Neuronal stem cell (in vitro differentiated cells): Measurements from ENCODE around the gene SMIM5.

Experiments
- DNase-seq: peaks from one replicate; pipeline ENCODE4 v3.0.0-alpha.2; 2013; ENCODE audit warnings: low spot score
- H2AFZ ChIP-seq: one replicate; pipeline ENCODE4 v1.6.1; 2013; ENCODE audit warnings: mild to moderate bottlenecking, low read length, inconsistent platforms
- H2AK5ac ChIP-seq: 2 replicates; pipeline ENCODE4 v1.6.1; 2013; ENCODE audit warnings: low read depth, mild to moderate bottlenecking, inconsistent platforms, low read length, moderate library complexity, mixed read lengths
- H2BK120ac ChIP-seq: 2 replicates; pipeline ENCODE4 v1.6.1; 2013; ENCODE audit warnings: low read depth, mild to moderate bottlenecking, inconsistent platforms, low read length, moderate library complexity, mixed read lengths
- H2BK12ac ChIP-seq: one replicate; pipeline ENCODE4 v1.6.1; 2013; ENCODE audit warnings: low read length, inconsistent platforms
- H2BK15ac ChIP-seq: 2 replicates; pipeline ENCODE4 v1.6.1; 2013; ENCODE audit warnings: mild to moderate bottlenecking, low read length, inconsistent platforms, mixed read lengths
- H2BK5ac ChIP-seq: one replicate; pipeline ENCODE4 v1.6.1; 2013; ENCODE audit warnings: inconsistent platforms, mild to moderate bottlenecking, low read length, moderate library complexity
- H3K14ac ChIP-seq: one replicate; pipeline ENCODE4 v1.6.1; 2013; ENCODE audit warnings: low read length, inconsistent platforms
- H3K18ac ChIP-seq: 2 replicates; pipeline ENCODE4 v1.6.1; 2013; ENCODE audit warnings: low read length, inconsistent platforms
- H3K23ac ChIP-seq: 2 replicates; pipeline ENCODE4 v1.6.1; 2013; ENCODE audit warnings: low read depth, mild to moderate bottlenecking, mixed read lengths, low read length, inconsistent platforms; ENCODE audit not compliant: poor library complexity
- H3K27ac ChIP-seq: replicated peaks from 3 replicates; pipeline ENCODE4 v1.5.1; 2013; ENCODE audit warnings: low read length, inconsistent platforms
- H3K27me3 ChIP-seq, 3 experiments: 2 replicates each; pipeline ENCODE4 v1.6.1; 2013; ENCODE audit warnings: low read length in 3 of 3, mild to moderate bottlenecking in 2 of 3, inconsistent platforms in 1 of 3, low read depth in 1 of 3, mixed read lengths in 1 of 3, moderate library complexity in 1 of 3; ENCODE audit not compliant: control insufficient read depth in 3 of 3, insufficient read depth in 3 of 3
- H3K36me3 ChIP-seq, 2 donors: replicated peaks in 1 of 2; 2 replicates each; pipeline ENCODE4 v1.6.1; 2013; ENCODE audit warnings: low read length in 2 of 2; ENCODE audit not compliant: control insufficient read depth in 2 of 2, insufficient read depth in 2 of 2
- H3K4ac ChIP-seq: 2 replicates; pipeline ENCODE4 v1.6.1; 2013; ENCODE audit warnings: inconsistent platforms, mild to moderate bottlenecking, low read length, moderate library complexity
- H3K4me1 ChIP-seq, 2 donors: 1 replicate in 1 of 2; 2 replicates in 1 of 2; pipeline ENCODE4 v1.6.1; 2013; ENCODE audit warnings: low read length in 2 of 2, low read depth in 1 of 2; ENCODE audit not compliant: control insufficient read depth in 2 of 2, insufficient read depth in 1 of 2
- H3K4me2 ChIP-seq: one replicate; pipeline ENCODE4 v1.6.1; 2013; ENCODE audit warnings: mild to moderate bottlenecking, low read length, inconsistent platforms; ENCODE audit not compliant: insufficient read depth, poor library complexity, severe bottlenecking
- H3K4me3 ChIP-seq, 2 donors: 2 replicates each; pipeline ENCODE4 v1.5.1; 2013; ENCODE audit warnings: low read length in 2 of 2, mild to moderate bottlenecking in 2 of 2, inconsistent platforms in 1 of 2, moderate library complexity in 1 of 2
- H3K79me1 ChIP-seq: one replicate; pipeline ENCODE4 v1.6.1; 2013; ENCODE audit warnings: low read depth, mild to moderate bottlenecking, inconsistent platforms, low read length, moderate library complexity
- H3K9ac ChIP-seq: one replicate; pipeline ENCODE4 v1.6.1; 2013; ENCODE audit warnings: mild to moderate bottlenecking, low read depth, low read length, inconsistent platforms; ENCODE audit not compliant: poor library complexity
- H3K9me3 ChIP-seq, 2 donors: replicated peaks in 1 of 2; 2 replicates each; pipeline versions ENCODE3 to v1.6.1; 2013; ENCODE audit warnings: low read length in 2 of 2, mild to moderate bottlenecking in 2 of 2, inconsistent platforms in 1 of 2, low read depth in 1 of 2, mixed read lengths in 1 of 2, moderate library complexity in 1 of 2; ENCODE audit not compliant: control insufficient read depth in 2 of 2, insufficient read depth in 1 of 2
- H4K8ac ChIP-seq: one replicate; pipeline ENCODE4 v1.6.1; 2013; ENCODE audit warnings: low read depth, mild to moderate bottlenecking, inconsistent platforms, low read length, moderate library complexity
- H4K91ac ChIP-seq: one replicate; pipeline ENCODE4 v1.6.1; 2013; ENCODE audit warnings: low read length, low read depth, mild to moderate bottlenecking, inconsistent platforms; ENCODE audit not compliant: poor library complexity
- WGBS, 2 donors: extraction: QIAGEN DNeasy Blood & Tissue Kit; methylation state at CpG; one replicate each; pipeline ENCODE4 v1.1.7; 2013; ENCODE audit warnings: missing lambda C conversion rate in 2 of 2, mixed read lengths in 1 of 2; ENCODE audit not compliant: insufficient read length in 2 of 2, insufficient replicate concordance in 1 of 2; ENCODE audit errors: extremely low coverage in 2 of 2; 5-methylcytosine and 5-hydroxymethylcytosine counted together

Gene SMIM5

GRCh38 chr17:75664099-75664549 is 30.9 kb downstream of the SMIM5 start:
- WGBS, 2 donors: no CpG with 5 or more reads among the region's 3 CpGs
- no peak overlapping the region for H3K9ac ChIP-seq
- peaks cover 28 to 59% of the 10 kb centered on the region in 2 donors for H3K36me3 ChIP-seq
- no peak overlapping the region for H3K23ac ChIP-seq
- H3K4ac ChIP-seq: no peak overlapping the region
- H3K27ac ChIP-seq: no peak overlapping the region
- H3K4me1 ChIP-seq: peaks cover 1 to 11% of the 10 kb centered on the region in 2 donors
- DNase-seq: no peak
- H2BK12ac ChIP-seq: no peak overlapping the region
- no peak overlapping the region for H2AK5ac ChIP-seq
- no peak overlapping the region for H4K91ac ChIP-seq
- H3K79me1 ChIP-seq: peaks cover 5% of the 10 kb centered on the region
- H3K14ac ChIP-seq: no peak overlapping the region
- H3K18ac ChIP-seq: no peak overlapping the region
- H2BK15ac ChIP-seq: no peak overlapping the region
- H3K4me3 ChIP-seq: no peak overlapping the region
- H2BK120ac ChIP-seq: no peak overlapping the region
- H4K8ac ChIP-seq: no peak overlapping the region
- no peak overlapping the region for H2BK5ac ChIP-seq
- no peaks in the 10 kb centered on the region for H3K27me3 ChIP-seq
- no peaks in the 10 kb centered on the region for H3K9me3 ChIP-seq
- H3K4me2 ChIP-seq: no peak overlapping the region
- H2AFZ ChIP-seq: no peak overlapping the region

GRCh38 chr17:75665981-75666380 is 32.7 kb downstream of the SMIM5 start:
- Histone ChIP-seq H4K91ac (no peak overlapping the region), H3K18ac (no peak overlapping the region), H3K27ac (no peak overlapping the region), H2AFZ (no peak overlapping the region), H2BK15ac (no peak overlapping the region), H3K14ac (no peak overlapping the region), H3K23ac (no peak overlapping the region), H3K79me1 (peaks cover 6% of the 10 kb centered on the region), H2BK5ac (no peak overlapping the region), H3K36me3 (peaks cover 24 to 62% of the 10 kb centered on the region in 2 donors), H2BK120ac (no peak overlapping the region), H3K9me3 (no peaks in the 10 kb centered on the region), H3K27me3 (no peaks in the 10 kb centered on the region), H3K4me2 (peak overlapping the region; percentile 41), H3K4me3 (peak overlapping the region in 1 of 2 donors; percentile 93), H2BK12ac (no peak overlapping the region), H3K4me1 (peaks cover 1 to 11% of the 10 kb centered on the region in 2 donors), H3K9ac (no peak overlapping the region), H4K8ac (no peak overlapping the region), H3K4ac (no peak overlapping the region), H2AK5ac (no peak overlapping the region)
- WGBS, 2 donors: no CpG with 5 or more reads among the region's 10 CpGs
- DNase-seq: no peak

- peak within 1 kb of the TSS; percentile 88 for H4K8ac ChIP-seq
- no peak within 1 kb of the TSS for H2BK5ac ChIP-seq
- H3K4ac ChIP-seq: peak within 1 kb of the TSS; percentile 43
- H3K79me1 ChIP-seq: peaks cover 10% of the 10 kb centered on the region
- H2BK12ac ChIP-seq: no peak within 1 kb of the TSS
- H3K18ac ChIP-seq: peak within 1 kb of the TSS; percentile 86
- peak within 1 kb of the TSS; percentile 66 for H3K23ac ChIP-seq
- H2BK120ac ChIP-seq: no peak within 1 kb of the TSS
- DNase-seq: peak; percentile 99
- no peak within 1 kb of the TSS for H4K91ac ChIP-seq
- H3K27ac ChIP-seq: no peak within 1 kb of the TSS
- H3K36me3 ChIP-seq: peaks cover 24 to 64% of the 10 kb centered on the region in 2 donors
- H3K9me3 ChIP-seq: no peaks in the 10 kb centered on the region
- peak within 1 kb of the TSS; percentile 83 for H3K4me2 ChIP-seq
- no peaks in the 10 kb centered on the region for H3K27me3 ChIP-seq
- peaks cover 1 to 11% of the 10 kb centered on the region in 2 donors for H3K4me1 ChIP-seq
- WGBS, 2 donors: no CpG with 5 or more reads among the region's 55 CpGs
- no peak within 1 kb of the TSS for H3K14ac ChIP-seq
- peak within 1 kb of the TSS; percentile 96 for H3K9ac ChIP-seq
- H3K4me3 ChIP-seq: peak within 1 kb of the TSS; percentile 93 to 96
- no peak within 1 kb of the TSS for H2AK5ac ChIP-seq
- H2BK15ac ChIP-seq: no peak within 1 kb of the TSS
- H2AFZ ChIP-seq: peak within 1 kb of the TSS; percentile 89
These were observed 33.9 kb downstream of the SMIM5 start, which contains the start of the genes RECQL5 and SAP30BP for GRCh38 chr17:75666959-75667790. Gene RECQL5, minus strand, starts transcription at chr17:75667154. Its CDS starts 597 bp downstream, at chr17:75666557. Gene SAP30BP, plus strand, starts transcription at chr17:75667338. Its CDS starts 35 bp downstream, at chr17:75667373.

- Histone ChIP-seq H3K4me3 (peak overlapping the region; percentile 93 to 96), H2BK120ac (no peak overlapping the region)
- WGBS, 2 donors: no CpG with 5 or more reads among the region's 4 CpGs
These were observed 34.6 kb downstream of the SMIM5 start for GRCh38 chr17:75667825-75668224.

More at GRCh38 chr17:75667825-75668224, 34.6 kb downstream of the SMIM5 start:
- Histone ChIP-seq H3K18ac (no peak overlapping the region), H3K9ac (no peak overlapping the region), H2AFZ (peak overlapping the region; percentile 89), H4K8ac (no peak overlapping the region), H3K4ac (no peak overlapping the region), H3K79me1 (peaks cover 10% of the 10 kb centered on the region), H2BK15ac (no peak overlapping the region), H3K27me3 (no peaks in the 10 kb centered on the region), H3K27ac (no peak overlapping the region), H2BK12ac (no peak overlapping the region), H3K9me3 (no peaks in the 10 kb centered on the region), H2BK5ac (no peak overlapping the region), H3K36me3 (peaks cover 20 to 64% of the 10 kb centered on the region in 2 donors), H3K4me2 (peak overlapping the region; percentile 77), H3K4me1 (peaks cover 1 to 11% of the 10 kb centered on the region in 2 donors), H4K91ac (no peak overlapping the region), H3K23ac (no peak overlapping the region), H3K14ac (no peak overlapping the region), H2AK5ac (no peak overlapping the region)
- no peak for DNase-seq
